Stimulated activated naive B cell treated with anti-CD40 and anti-IgM and Interleukin-4, amounts not matched to agents 10 μg/mL and 1 μg/mL and 100 μg/mL, for 72 hours (primary cell): Measurements from ENCODE around the gene CNP.

Source experiments
- ATAC-seq, 2 donors: fragments of 150-1000 bp; cut with Tn5 transposase; replicated peaks; 2 replicates each; pipeline ENCODE4 v1.10.0; 2021; ENCODE audit warnings: moderate library complexity in 1 of 2
- DNase-seq: peaks from one replicate; pipeline ENCODE4 v3.0.0; 2021
- H3K27ac Mint-ChIP-seq: one replicate; pipeline ENCODE4 v1.8.0; 2022; ENCODE audit warnings: mild to moderate bottlenecking, mixed read lengths
- H3K27me3 Mint-ChIP-seq, 2 donors: one replicate each; pipeline ENCODE4 v1.8.0; 2022; ENCODE audit warnings: mixed read lengths in 2 of 2
- H3K36me3 Mint-ChIP-seq, 2 donors: one replicate each; pipeline ENCODE4 v1.8.0; 2022; ENCODE audit warnings: mixed read lengths in 2 of 2, mild to moderate bottlenecking in 1 of 2
- H3K4me1 Mint-ChIP-seq, 2 donors: one replicate each; pipeline ENCODE4 v1.8.0; 2022; ENCODE audit warnings: mixed read lengths in 2 of 2, mild to moderate bottlenecking in 1 of 2
- H3K4me3 Mint-ChIP-seq, 2 donors: one replicate each; pipeline ENCODE4 v1.8.0; 2022; ENCODE audit warnings: mild to moderate bottlenecking in 2 of 2, mixed read lengths in 2 of 2, moderate library complexity in 1 of 2
- H3K9me3 Mint-ChIP-seq, 2 donors: one replicate each; pipeline ENCODE4 v1.8.0; 2022; ENCODE audit warnings: mixed read lengths in 2 of 2, mild to moderate bottlenecking in 1 of 2

The CNP gene

DNA sequence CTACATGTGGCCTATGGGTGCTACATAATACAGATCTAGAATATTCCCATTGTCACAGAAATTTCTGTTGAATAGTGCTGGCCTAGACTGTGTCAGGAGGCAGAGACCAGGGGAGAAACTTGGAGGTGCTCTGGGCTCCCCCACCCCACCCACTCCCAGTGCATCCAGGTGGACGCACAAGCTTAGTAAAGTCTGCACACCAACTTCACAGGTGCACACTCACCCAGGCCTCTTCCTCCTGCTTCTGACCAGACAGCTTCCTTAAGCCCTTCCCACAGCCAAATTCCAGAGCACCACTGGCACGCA is 7.6 kb upstream of the CNP start:
- Mint-ChIP-seq H3K4me1 (peaks cover 0 to 10% of the 10 kb centered on the region in 2 donors), H3K27ac (no peak overlapping the region), H3K36me3 (no peaks in the 10 kb centered on the region), H3K27me3 (no peaks in the 10 kb centered on the region), H3K9me3 (no peaks in the 10 kb centered on the region), H3K4me3 (no peak overlapping the region)
- DNase-seq (no peak), ATAC-seq (no peak)

DNA sequence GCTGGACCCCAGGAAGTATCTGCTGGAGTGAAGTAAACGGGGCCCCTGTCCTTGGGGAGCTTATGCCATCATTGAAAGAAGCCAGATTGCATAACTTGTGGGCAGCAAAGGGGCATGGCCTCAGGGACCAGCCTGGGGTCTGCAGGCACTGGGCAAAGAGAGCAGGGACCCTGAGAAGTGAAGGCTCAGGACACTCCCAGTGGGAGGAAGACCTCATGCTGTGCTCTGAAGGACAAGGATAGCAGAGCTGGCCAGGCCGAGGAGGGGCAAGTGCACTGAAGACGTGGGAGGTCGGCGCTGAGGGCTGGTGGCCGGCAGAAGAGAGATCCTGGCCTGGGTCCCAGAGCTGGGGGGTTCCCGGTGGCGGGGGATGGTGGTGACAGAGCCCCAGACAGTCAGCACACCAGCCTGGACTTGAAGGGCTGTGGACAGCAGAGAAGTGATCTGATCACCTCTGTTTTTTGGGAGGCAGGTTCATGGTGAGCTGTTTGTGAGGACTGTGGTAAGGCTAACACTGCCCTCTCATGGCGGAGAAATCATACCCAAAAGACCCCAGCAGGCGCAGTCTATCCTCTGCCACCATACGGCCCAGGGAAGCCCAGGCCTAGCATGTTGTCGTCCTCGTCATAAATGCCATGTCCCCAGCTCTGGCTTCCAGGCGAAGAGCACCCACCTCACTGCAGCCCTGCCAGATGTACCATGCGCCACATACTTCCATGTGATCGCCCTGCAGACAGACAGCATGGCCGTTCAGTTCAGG is 7.1 kb upstream of the CNP start:
- no peaks in the 10 kb centered on the region for H3K36me3 Mint-ChIP-seq
- H3K27me3 Mint-ChIP-seq, result no peaks in the 10 kb centered on the region
- no peaks in the 10 kb centered on the region for H3K9me3 Mint-ChIP-seq
- H3K27ac Mint-ChIP-seq, result no peak overlapping the region
- DNase-seq (no peak), ATAC-seq (no peak)
- peaks cover 0 to 10% of the 10 kb centered on the region in 2 donors for H3K4me1 Mint-ChIP-seq
- no peak overlapping the region for H3K4me3 Mint-ChIP-seq

DNA sequence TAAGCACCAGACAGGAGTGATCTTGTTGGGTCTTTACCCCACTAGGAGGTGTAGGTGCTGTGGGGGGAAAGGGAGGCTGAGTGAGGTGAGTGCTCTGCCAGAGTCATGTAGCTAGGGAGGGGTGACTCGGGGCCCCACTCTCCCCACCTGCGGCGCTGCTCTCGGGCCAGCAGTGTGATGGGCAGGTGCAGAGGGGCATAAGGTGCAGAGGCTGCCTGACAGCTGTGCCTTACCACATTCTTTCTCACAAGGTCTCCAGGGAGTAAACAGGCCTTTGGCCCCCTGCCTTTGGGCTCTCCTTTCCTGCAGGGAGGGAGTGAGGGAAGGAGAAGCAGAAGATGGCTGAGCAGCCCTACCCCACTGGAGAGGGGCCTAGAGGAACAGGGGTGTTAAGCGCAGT is 4.5 kb upstream of the CNP start:
- no peak overlapping the region for H3K27ac Mint-ChIP-seq
- DNase-seq (no peak), ATAC-seq (no peak)
- H3K9me3 Mint-ChIP-seq, result no peaks in the 10 kb centered on the region
- H3K4me3 Mint-ChIP-seq, result no peak overlapping the region
- H3K36me3 Mint-ChIP-seq, result no peaks in the 10 kb centered on the region
- H3K27me3 Mint-ChIP-seq, result no peaks in the 10 kb centered on the region
- H3K4me1 Mint-ChIP-seq, result peaks cover 10 to 23% of the 10 kb centered on the region in 2 donors

DNA sequence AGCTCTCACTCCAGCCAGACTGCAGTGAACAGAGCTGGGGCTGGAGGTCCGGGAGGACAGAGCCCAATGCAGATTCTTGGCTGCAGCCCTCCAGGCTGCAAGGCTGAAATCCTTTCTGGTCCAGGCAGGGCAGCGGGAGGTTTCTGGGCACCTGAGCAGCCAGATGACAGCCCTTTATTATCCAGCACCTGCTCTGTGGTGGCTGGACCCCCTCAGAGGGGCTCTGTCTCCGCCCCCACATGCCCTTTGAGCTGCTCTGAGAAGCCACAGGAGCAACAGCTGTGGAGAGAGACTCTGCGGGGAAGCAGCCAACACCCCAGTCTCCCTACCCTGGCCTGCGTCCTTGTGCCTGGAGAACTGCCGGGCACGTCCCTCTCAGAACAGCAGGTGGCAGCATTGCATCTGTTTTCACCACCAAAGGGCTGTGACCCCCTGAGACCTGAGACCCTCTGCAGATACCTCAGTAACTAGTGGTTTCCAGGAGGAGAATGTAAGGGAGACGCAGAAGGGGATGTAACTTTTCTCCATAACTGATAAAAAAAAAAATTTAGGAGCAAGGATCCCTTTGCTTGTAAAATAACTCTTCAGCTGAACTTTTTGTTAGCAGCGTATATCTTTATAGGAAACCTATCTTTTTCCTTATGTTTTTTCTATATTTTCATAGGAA is 3.7 kb upstream of the CNP start:
- peaks cover under 1% of the 10 kb centered on the region in 2 donors for H3K36me3 Mint-ChIP-seq
- no peak overlapping the region for H3K4me3 Mint-ChIP-seq
- ATAC-seq, result peak; percentile 28 to 36
- no peaks in the 10 kb centered on the region for H3K27me3 Mint-ChIP-seq
- peak overlapping the region; percentile 47 for H3K27ac Mint-ChIP-seq
- peaks cover 11 to 31% of the 10 kb centered on the region in 2 donors for H3K4me1 Mint-ChIP-seq
- peak; percentile 65 for DNase-seq
- no peaks in the 10 kb centered on the region for H3K9me3 Mint-ChIP-seq

DNA sequence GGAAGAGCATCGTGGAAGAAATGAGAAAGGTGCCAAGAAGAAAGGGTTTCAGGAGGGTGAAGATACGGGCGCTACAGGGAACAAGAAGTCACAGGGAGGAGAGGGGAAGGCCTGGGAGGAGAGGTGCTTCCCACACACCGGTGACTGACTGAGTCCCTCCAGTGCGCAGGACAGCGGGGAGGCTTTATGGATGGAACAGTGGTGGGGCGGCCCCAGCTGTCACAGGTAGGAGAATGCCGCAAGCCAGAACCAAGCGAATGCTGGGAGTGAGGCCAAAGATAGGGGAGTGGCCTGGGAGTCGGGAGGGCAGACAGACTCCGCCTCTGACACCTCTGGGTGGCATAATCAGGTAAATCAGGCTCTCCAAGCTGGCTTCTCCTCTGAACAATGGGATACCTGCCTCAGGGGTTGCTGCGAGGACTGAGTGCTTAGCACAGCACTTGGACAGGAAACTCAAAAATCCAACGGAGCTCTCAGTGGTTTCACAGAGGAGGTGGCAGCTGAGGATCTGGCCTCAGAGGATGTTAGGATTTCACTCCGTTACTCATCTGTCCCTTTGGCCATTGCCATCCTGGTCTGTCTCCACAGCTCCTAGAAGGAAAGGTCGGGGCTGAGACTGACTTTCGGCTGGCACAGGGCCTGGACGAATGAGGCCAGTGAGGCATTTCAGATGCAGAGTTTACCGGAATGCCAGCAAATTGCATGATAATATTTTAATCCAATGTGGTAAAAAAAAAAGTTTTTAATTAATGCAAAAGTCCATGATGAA is 717 bp upstream of the CNP start:
- Mint-ChIP-seq H3K4me1 (peaks cover 16 to 48% of the 10 kb centered on the region in 2 donors), H3K27ac (peak overlapping the region; percentile 88), H3K9me3 (no peaks in the 10 kb centered on the region), H3K36me3 (peaks cover 13 to 15% of the 10 kb centered on the region in 2 donors), H3K27me3 (no peaks in the 10 kb centered on the region), H3K4me3 (peak overlapping the region; percentile 77 to 89)
- ATAC-seq (peak; percentile 56 to 71), DNase-seq (peak; percentile 61)

DNA sequence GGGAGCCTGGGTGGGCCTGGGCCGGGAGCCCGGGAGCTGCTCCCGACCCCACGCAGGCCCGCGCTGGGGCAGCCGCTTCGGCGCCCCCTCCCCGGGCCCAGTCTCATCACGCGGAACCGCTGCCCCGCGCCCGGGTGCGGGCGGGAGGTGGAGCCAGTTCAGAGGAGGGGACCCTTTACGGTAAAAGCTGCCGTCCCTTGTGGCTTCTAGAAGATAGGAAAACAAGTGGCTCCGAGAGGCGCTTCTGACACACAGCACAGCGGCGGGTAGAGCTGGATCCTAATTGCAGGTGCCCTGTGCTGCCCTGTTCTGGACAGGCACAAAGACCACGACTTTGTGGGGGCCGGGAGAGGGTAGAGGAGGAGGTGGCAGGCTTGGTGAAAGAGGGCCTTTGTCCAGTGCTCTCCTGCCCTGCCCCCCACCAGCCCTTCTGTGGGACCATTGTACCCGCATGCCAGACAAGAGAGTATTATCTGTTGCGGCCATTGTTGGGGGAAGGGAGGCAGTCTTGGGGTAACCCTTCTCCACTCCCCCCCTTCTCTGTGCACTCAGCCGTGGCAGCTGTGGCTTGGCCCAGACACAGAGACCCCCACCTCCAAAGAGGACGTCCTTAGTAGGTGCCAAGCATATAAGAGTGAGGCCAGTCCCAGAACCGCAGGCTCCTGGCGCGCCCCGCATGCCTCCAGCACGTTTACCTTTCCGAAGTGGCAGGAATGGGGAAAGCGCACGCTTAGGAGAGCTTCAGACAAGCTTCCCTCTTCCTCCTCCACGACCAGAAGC is 736 bp downstream of the CNP start:
- Mint-ChIP-seq H3K4me3 (peak overlapping the region; percentile 77 to 81), H3K27ac (peak overlapping the region; percentile 86), H3K36me3 (peaks cover 14 to 22% of the 10 kb centered on the region in 2 donors), H3K9me3 (no peaks in the 10 kb centered on the region), H3K4me1 (peaks cover 20 to 61% of the 10 kb centered on the region in 2 donors), H3K27me3 (no peaks in the 10 kb centered on the region)
- DNase-seq (peak; percentile 11), ATAC-seq (peak in 1 of 2 donors; percentile 8)

DNA sequence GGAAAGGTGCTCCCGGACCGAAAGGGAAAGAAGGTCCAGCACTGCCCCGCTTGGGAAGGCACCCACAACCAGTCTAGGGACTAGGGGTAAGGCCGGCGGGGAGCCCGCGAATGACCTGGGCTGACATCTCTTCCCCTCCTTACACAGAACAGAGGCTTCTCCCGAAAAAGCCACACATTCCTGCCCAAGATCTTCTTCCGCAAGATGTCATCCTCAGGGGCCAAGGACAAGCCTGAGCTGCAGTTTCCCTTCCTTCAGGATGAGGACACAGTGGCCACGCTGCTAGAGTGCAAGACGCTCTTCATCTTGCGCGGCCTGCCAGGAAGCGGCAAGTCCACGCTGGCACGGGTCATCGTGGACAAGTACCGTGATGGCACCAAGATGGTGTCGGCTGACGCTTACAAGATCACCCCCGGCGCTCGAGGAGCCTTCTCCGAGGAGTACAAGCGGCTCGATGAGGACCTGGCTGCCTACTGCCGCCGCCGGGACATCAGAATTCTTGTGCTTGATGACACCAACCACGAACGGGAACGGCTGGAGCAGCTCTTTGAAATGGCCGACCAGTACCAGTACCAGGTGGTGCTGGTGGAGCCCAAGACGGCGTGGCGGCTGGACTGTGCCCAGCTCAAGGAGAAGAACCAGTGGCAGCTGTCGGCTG is 1.5 kb downstream of the CNP start:
- peak overlapping the region; percentile 77 to 81 for H3K4me3 Mint-ChIP-seq
- ATAC-seq, result no peak
- peaks cover 27 to 64% of the 10 kb centered on the region in 2 donors for H3K4me1 Mint-ChIP-seq
- peaks cover 17 to 26% of the 10 kb centered on the region in 2 donors for H3K36me3 Mint-ChIP-seq
- H3K9me3 Mint-ChIP-seq, result no peaks in the 10 kb centered on the region
- no peaks in the 10 kb centered on the region for H3K27me3 Mint-ChIP-seq
- peak overlapping the region; percentile 42 for H3K27ac Mint-ChIP-seq
- no peak for DNase-seq

DNA sequence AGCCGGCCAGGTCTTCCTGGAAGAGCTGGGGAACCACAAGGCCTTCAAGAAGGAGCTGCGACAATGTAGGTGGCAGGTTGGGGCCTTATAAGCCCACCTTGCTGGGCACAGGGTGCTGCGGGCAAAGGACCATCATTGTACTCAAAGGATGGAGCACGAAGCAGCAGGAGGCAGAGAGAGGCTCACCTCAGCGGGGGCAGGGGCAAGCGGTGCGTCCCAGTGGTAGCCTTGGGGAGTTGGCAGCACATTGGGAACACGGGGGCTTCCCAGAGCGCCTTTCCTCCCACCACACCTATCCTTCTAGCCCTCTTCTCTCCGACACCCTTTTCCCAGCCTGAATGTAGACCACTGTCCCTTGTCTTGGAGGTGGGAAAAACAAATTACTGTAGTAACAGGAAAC is 2.1 kb downstream of the CNP start:
- Mint-ChIP-seq H3K4me1 (peaks cover 32 to 65% of the 10 kb centered on the region in 2 donors), H3K27me3 (no peaks in the 10 kb centered on the region), H3K9me3 (no peaks in the 10 kb centered on the region), H3K4me3 (no peak overlapping the region), H3K36me3 (peaks cover 22 to 30% of the 10 kb centered on the region in 2 donors), H3K27ac (peak overlapping the region; percentile 37)
- DNase-seq (no peak), ATAC-seq (no peak)

DNA sequence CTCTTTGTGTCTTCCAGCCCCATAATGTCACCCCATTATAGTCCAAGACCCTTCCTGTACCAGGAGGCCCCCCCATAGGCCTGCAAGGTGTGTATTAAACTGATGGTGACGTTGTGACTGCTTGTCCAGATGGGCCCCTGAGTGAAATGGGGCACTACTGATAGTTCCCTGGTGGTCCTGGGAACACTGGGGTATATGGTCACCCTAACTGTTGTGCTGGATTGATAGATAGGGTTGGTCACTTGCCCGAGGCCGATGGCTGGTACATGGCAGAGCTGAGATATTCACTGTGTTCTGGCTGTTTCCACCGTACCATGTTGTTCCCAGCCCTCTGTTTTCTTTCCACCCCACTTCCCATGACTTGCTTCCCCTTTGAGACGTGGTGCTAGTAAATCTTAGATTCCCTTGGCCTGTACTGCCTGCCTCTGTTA is 4.3 kb downstream of the CNP start:
- Mint-ChIP-seq H3K36me3 (peaks cover 30 to 42% of the 10 kb centered on the region in 2 donors), H3K4me1 (peaks cover 23 to 63% of the 10 kb centered on the region in 2 donors), H3K27ac (peak overlapping the region; percentile 59), H3K4me3 (no peak overlapping the region), H3K27me3 (no peaks in the 10 kb centered on the region), H3K9me3 (no peaks in the 10 kb centered on the region)
- ATAC-seq (no peak), DNase-seq (no peak)

DNA sequence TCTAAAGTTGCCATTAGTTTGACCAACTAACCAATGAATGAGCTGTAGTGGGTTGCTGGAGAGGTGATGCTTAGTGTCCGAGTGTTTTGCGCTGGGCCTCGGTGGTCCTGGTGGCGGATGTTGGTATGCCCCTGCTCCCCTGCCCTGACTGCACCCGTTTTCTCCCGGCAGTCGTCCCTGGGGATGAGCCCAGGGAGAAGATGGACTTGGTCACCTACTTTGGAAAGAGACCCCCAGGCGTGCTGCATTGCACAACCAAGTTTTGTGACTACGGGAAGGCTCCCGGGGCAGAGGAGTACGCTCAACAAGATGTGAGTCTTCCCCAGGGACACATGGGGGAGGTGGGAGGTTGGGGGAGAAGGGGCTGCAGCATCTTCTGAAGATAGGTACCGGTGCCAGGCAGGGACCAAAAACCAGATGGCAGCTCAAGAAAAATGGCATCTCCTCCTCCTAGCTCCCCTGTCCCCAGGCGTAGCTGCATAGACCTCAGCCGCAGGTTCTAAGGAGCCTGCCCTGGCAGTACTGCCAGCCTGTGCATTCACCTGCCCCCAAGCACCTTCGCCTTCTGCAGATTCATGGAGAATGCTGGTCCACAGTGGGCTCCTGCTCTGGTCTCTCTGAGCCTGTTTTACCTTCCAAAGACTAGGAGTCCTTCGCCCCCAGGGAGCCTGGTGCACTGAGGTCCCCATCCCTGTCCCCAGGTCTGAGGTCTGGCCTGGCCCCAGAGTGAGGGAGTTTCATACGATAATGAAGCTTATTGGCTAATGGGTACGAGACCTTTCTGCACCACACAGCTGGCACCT is 5.3 kb downstream of the CNP start:
- peaks cover 35 to 46% of the 10 kb centered on the region in 2 donors for H3K36me3 Mint-ChIP-seq
- peak overlapping the region; percentile 86 for H3K27ac Mint-ChIP-seq
- H3K27me3 Mint-ChIP-seq, result no peaks in the 10 kb centered on the region
- DNase-seq (no peak), ATAC-seq (no peak)
- H3K9me3 Mint-ChIP-seq, result no peaks in the 10 kb centered on the region
- H3K4me3 Mint-ChIP-seq, result no peak overlapping the region
- H3K4me1 Mint-ChIP-seq, result peaks cover 26 to 72% of the 10 kb centered on the region in 2 donors

DNA sequence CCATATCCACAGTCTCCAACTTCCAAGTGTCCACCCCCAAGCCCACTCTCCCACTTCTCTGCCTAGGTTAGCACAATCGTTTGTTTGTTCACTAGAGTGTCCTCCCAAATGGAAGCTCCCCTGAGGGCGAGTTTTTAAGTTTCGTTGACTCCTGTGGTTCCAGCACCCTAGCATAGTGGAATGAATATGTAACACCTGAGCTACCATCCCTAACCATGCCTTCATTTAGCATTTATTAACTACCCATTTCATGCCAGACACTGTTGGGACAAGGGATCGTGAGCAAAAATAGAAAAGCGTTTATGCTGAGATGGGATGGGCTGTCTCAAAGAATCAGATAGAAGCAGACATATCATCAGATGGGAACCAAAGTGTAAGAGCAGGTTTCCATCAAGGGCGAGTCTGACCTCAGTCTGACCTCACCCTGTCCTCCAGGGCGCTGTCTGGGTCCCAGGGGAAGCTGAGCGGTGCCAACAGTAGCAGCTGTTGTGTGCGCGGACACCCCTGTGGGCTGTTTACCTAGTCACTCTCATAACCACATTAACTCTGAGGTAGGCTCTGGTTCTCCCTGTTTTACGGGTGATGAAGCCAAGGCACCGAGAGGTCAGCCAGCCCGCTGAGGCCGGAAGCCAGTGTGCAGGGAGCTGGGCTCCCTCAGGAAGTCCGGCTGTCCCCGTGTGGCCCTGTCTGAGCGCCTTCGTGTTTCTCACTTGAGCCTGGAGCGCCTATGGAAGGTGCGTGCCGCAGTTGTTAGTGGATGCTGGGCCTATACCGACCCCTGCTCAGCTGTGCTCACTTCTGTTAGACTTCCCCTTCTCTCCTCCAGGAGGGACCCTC is 6.2 kb downstream of the CNP start:
- ATAC-seq (peak; percentile 87 to 90), DNase-seq (peak; percentile 60)
- Mint-ChIP-seq H3K27me3 (no peaks in the 10 kb centered on the region), H3K9me3 (no peaks in the 10 kb centered on the region), H3K4me3 (peak overlapping the region in 1 of 2 donors; percentile 7), H3K4me1 (peaks cover 26 to 72% of the 10 kb centered on the region in 2 donors), H3K36me3 (peaks cover 35 to 53% of the 10 kb centered on the region in 2 donors), H3K27ac (peak overlapping the region; percentile 86)

DNA sequence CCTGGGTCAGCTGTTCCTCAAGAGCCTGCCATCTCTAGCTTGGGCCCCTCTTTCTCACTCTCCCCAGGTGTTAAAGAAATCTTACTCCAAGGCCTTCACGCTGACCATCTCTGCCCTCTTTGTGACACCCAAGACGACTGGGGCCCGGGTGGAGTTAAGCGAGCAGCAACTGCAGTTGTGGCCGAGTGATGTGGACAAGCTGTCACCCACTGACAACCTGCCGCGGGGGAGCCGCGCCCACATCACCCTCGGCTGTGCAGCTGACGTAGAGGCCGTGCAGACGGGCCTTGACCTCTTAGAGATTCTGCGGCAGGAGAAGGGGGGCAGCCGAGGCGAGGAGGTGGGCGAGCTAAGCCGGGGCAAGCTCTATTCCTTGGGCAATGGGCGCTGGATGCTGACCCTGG is 6.8 kb downstream of the CNP start:
- ATAC-seq, result no peak
- Mint-ChIP-seq H3K27me3 (no peaks in the 10 kb centered on the region), H3K4me1 (peaks cover 22 to 70% of the 10 kb centered on the region in 2 donors), H3K27ac (peak overlapping the region; percentile 86), H3K4me3 (peak overlapping the region in 1 of 2 donors; percentile 11), H3K36me3 (peaks cover 36 to 55% of the 10 kb centered on the region in 2 donors), H3K9me3 (no peaks in the 10 kb centered on the region)
- DNase-seq, result no peak
